GM21367 (cell line): Measurements from ENCODE around the gene CBX6.

Source experiments
- ATAC-seq: cut with Tn5 transposase; IDR thresholded peaks from one replicate; pipeline ENCODE4 v1.9.1; 2021; ENCODE audit not compliant: unreplicated experiment

CBX6 gene

GRCh38 chr22:38823076-38823475 lies 48.9 kb downstream of the CBX6 start:
- no peak for ATAC-seq

GRCh38 chr22:38820020-38820419 lies 52.0 kb downstream of the CBX6 start:
- ATAC-seq = no peak

- ATAC-seq = no peak
Observed at GRCh38 chr22:38819387-38819940, 52.6 kb downstream of the CBX6 start.

GRCh38 chr22:38817196-38817595 lies 54.8 kb downstream of the CBX6 start:
- no peak for ATAC-seq

GRCh38 chr22:38815842-38816241 lies 56.2 kb downstream of the CBX6 start:
- no peak for ATAC-seq
